COLO668 (cell line): ENCODE measurements around the gene ARID1B.

ENCODE experiments used
- DNase-seq: peaks from one replicate; lab custom pipeline; 2025; ENCODE audit not compliant: unreplicated experiment; lab: John Stamatoyannopoulos, UW

Gene ARID1B

GRCh38 chr6:157253017-157253416, 475.8 kb downstream of the ARID1B start:
- no peak for DNase-seq

- DNase-seq, result no peak
Measured at GRCh38 chr6:157253699-157254098, 476.5 kb downstream of the ARID1B start.

- DNase-seq, result no peak
Measured at GRCh38 chr6:157254538-157254937, 477.4 kb downstream of the ARID1B start.

DNA sequence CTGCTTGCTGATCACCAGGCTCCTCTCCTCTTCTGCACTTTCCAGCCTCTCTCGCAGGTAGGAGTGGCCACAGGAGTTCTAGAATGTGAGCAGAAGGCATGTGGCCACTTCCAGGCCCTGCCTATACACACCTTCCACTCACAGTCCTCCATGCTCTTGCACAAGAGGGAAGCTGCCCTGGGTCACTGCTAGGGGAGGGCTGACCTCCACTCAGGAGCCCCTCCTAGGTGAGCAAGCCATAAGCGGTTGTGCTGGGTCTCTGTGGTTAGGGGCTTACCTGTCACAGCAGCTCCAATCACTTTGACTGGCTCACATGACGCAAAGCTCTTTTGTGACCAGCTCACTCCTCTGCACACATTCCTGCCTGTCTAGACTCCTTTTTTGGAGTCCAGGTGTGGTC, 477.9 kb downstream of the ARID1B start:
- no peak for DNase-seq

GRCh38 chr6:157258878-157259277, 481.7 kb downstream of the ARID1B start:
- DNase-seq, result no peak

DNA sequence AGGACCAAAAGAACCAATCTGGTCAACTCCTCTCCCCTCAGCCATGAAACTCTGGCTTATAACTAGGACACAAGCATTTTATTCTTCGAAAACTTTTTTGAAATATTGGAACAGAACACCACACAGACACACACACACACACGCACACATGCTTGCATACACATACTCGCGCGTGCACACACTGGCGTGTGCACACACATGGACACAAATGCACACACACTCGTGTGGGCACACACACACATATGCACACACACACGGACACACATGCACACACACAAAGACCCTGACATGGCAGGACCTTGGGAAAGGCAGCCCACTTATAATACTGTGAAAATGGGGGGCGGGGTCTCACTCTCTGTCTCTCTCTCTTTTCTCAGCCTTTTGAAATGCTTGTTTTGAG, 482.3 kb downstream of the ARID1B start:
- DNase-seq, result no peak
